H1 (cell line): ENCODE results near the gene TIMP4. TPM values are rescaled to one million over a fixed set of nuclear protein-coding genes. Genes with fewer than 3 reads are reported as not detected.

ENCODE experiments used
- CTCF ChIA-PET: fragments of 300-600 bp; sonication (Branson Sonifier 250); formaldehyde crosslinking; loops from one replicate; lab custom pipeline; 2021; ENCODE audit not compliant: partially characterized antibody; lab: Charles Lee
- POLR2A ChIA-PET: fragments of 300-600 bp; sonication (Branson Sonifier 250); formaldehyde crosslinking; loops from one replicate; lab custom pipeline; 2021; ENCODE audit warnings: inconsistent platforms; ENCODE audit not compliant: partially characterized antibody; lab: Charles Lee
- DNase-seq, 2 experiments: peaks; one replicate each; pipeline versions ENCODE4 v3.0.0 to v3.0.0-alpha.2; 2010 to 2022; ENCODE audit warnings: low spot score in 2 of 2, low read depth in 1 of 2, mixed read lengths in 1 of 2
- FAIRE-seq: peaks from 2 replicates; lab custom pipeline; 2011; peaks lifted over from hg19 to GRCh38; lab: Jason Lieb, UNC
- H2AFZ ChIP-seq: 2 replicates; pipeline ENCODE4 v1.8.1; 2012; ENCODE audit warnings: low read length, inconsistent platforms
- H2AK5ac ChIP-seq: 2 replicates; pipeline ENCODE4 v1.6.1; 2013; ENCODE audit warnings: low read depth, low read length
- H2BK120ac ChIP-seq: replicated peaks from 2 replicates; pipeline ENCODE3; 2013; ENCODE audit warnings: low read depth, low read length, inconsistent platforms
- H2BK12ac ChIP-seq: 2 replicates; pipeline ENCODE4 v1.6.1; 2013; ENCODE audit warnings: low read depth, low read length
- H2BK15ac ChIP-seq: 2 replicates; pipeline ENCODE4 v1.6.1; 2013; ENCODE audit warnings: low read length
- H2BK20ac ChIP-seq: 2 replicates; pipeline ENCODE4 v1.6.1; 2013; ENCODE audit warnings: low read length
- H2BK5ac ChIP-seq: 2 replicates; pipeline ENCODE4 v1.6.1; 2013; ENCODE audit warnings: low read depth, low read length
- H3K14ac ChIP-seq: 2 replicates; pipeline ENCODE4 v1.6.1; 2013; ENCODE audit warnings: inconsistent platforms; ENCODE audit not compliant: insufficient read length
- H3K18ac ChIP-seq: 2 replicates; pipeline ENCODE4 v1.6.1; 2013; ENCODE audit warnings: low read length; ENCODE audit errors: extremely low read depth
- H3K23ac ChIP-seq: 2 replicates; pipeline ENCODE4 v1.6.1; 2013; ENCODE audit warnings: inconsistent platforms; ENCODE audit not compliant: insufficient read length
- H3K23me2 ChIP-seq: 2 replicates; pipeline ENCODE4 v1.6.1; 2013; ENCODE audit warnings: low read depth, low read length
- H3K27ac ChIP-seq: 2 replicates; pipeline ENCODE4 v1.6.1; 2011; ENCODE audit warnings: low read depth, low read length, inconsistent platforms
- H3K27me3 ChIP-seq, 4 experiments: replicated peaks in 1 of 4; 1 replicate in 1 of 4; 2 replicates in 3 of 4; pipeline versions ENCODE4 v1.6.1 to v1.8.1; 2011 to 2013; ENCODE audit warnings: low read length in 3 of 4, mild to moderate bottlenecking in 3 of 4, inconsistent platforms in 2 of 4, mixed read lengths in 2 of 4, moderate library complexity in 1 of 4; ENCODE audit not compliant: control insufficient read depth in 3 of 4, insufficient read depth in 3 of 4; ENCODE audit errors: extremely low read depth in 1 of 4
- H3K36me3 ChIP-seq, 4 experiments: 2 replicates each; pipeline versions ENCODE4 v1.6.1 to v1.8.1; 2011 to 2013; ENCODE audit warnings: mild to moderate bottlenecking in 4 of 4, low read length in 3 of 4, moderate library complexity in 2 of 4, control low read depth in 1 of 4, inconsistent platforms in 1 of 4; ENCODE audit not compliant: insufficient read depth in 4 of 4, control insufficient read depth in 2 of 4
- H3K4ac ChIP-seq: replicated peaks from 2 replicates; pipeline ENCODE3; 2013; ENCODE audit warnings: low read length, low read depth, mixed read lengths, inconsistent platforms; ENCODE audit not compliant: insufficient read length
- H3K4me1 ChIP-seq, 4 experiments: replicated peaks in 1 of 4; 1 replicate in 1 of 4; 2 replicates in 3 of 4; pipeline versions ENCODE4 v1.6.1 to v1.8.1; 2011 to 2013; ENCODE audit warnings: low read length in 3 of 4, inconsistent platforms in 2 of 4, mixed read lengths in 1 of 4; ENCODE audit not compliant: insufficient read depth in 4 of 4, control insufficient read depth in 3 of 4
- H3K4me2 ChIP-seq, 2 experiments: 2 replicates each; pipeline versions ENCODE4 v1.6.1 to v1.8.1; 2011 to 2013; ENCODE audit warnings: low read depth in 2 of 2, low read length in 2 of 2, control low read depth in 1 of 2, inconsistent platforms in 1 of 2, mild to moderate bottlenecking in 1 of 2; ENCODE audit not compliant: insufficient read depth in 1 of 2
- H3K4me3 ChIP-seq, 4 experiments: fragments of 200-600, 300-600 bp in 1 of 4; sonication (generic), shearing (Covaris generic), sonication (Bioruptor Twin) in 1 of 4; 2 replicates each; pipeline versions ENCODE4 v1.5.1 to v1.8.1; 2011 to 2016; ENCODE audit warnings: low read length in 4 of 4, low read depth in 3 of 4, control low read depth in 2 of 4, inconsistent platforms in 2 of 4, mild to moderate bottlenecking in 2 of 4, mixed read lengths in 1 of 4, moderate library complexity in 1 of 4; ENCODE audit not compliant: insufficient read depth in 2 of 4; ENCODE audit errors: extremely low read depth in 1 of 4
- H3K56ac ChIP-seq: replicated peaks from 2 replicates; pipeline ENCODE3; 2013; ENCODE audit warnings: low read depth, mild to moderate bottlenecking, mixed read lengths, low read length, inconsistent platforms; ENCODE audit not compliant: insufficient read length
- H3K79me1 ChIP-seq: 2 replicates; pipeline ENCODE4 v1.6.1; 2013; ENCODE audit warnings: low read depth, low read length, control low read depth
- H3K79me2 ChIP-seq, 2 experiments: 2 replicates each; pipeline versions ENCODE4 v1.6.1 to v1.8.1; 2012 to 2013; ENCODE audit warnings: low read length in 2 of 2, mild to moderate bottlenecking in 2 of 2, inconsistent platforms in 1 of 2; ENCODE audit not compliant: insufficient read depth in 2 of 2, control insufficient read depth in 1 of 2
- H3K9ac ChIP-seq, 4 experiments: replicated peaks in 1 of 4; 1 replicate in 1 of 4; 2 replicates in 3 of 4; pipeline versions ENCODE4 v1.6.1 to v1.8.1; 2011 to 2013; ENCODE audit warnings: low read depth in 3 of 4, low read length in 3 of 4, control low read depth in 2 of 4, mild to moderate bottlenecking in 2 of 4, moderate library complexity in 2 of 4, inconsistent platforms in 1 of 4; ENCODE audit errors: extremely low read depth in 1 of 4
- H3K9me3 ChIP-seq, 2 experiments: 2 replicates each; pipeline versions ENCODE4 v1.6.1 to v1.8.1; 2012 to 2013; ENCODE audit warnings: mild to moderate bottlenecking in 2 of 2, moderate library complexity in 2 of 2, control low read depth in 1 of 2, inconsistent platforms in 1 of 2, low read depth in 1 of 2, low read length in 1 of 2, mixed read lengths in 1 of 2; ENCODE audit not compliant: insufficient read depth in 2 of 2
- H4K20me1 ChIP-seq, 2 experiments: replicated peaks in 1 of 2; 2 replicates each; pipeline versions ENCODE3 to v1.8.1; 2011 to 2013; ENCODE audit warnings: inconsistent platforms in 2 of 2, low read length in 2 of 2, mild to moderate bottlenecking in 1 of 2; ENCODE audit not compliant: insufficient read depth in 2 of 2, control insufficient read depth in 1 of 2
- H4K5ac ChIP-seq: 2 replicates; pipeline ENCODE4 v1.6.1; 2013; ENCODE audit warnings: low read length, low read depth, mixed read lengths, inconsistent platforms; ENCODE audit not compliant: insufficient read length
- H4K8ac ChIP-seq: 2 replicates; pipeline ENCODE4 v1.8.0; 2013; ENCODE audit warnings: mild to moderate bottlenecking, moderate library complexity, low read length, inconsistent platforms; ENCODE audit not compliant: insufficient read depth; ENCODE audit errors: extremely low read depth
- H4K91ac ChIP-seq: replicated peaks from 2 replicates; pipeline ENCODE3; 2013; ENCODE audit warnings: low read length, mixed read lengths, inconsistent platforms; ENCODE audit not compliant: insufficient read length
- CEBPB ChIP-seq: IDR thresholded peaks from 2 replicates; pipeline ENCODE4 v1.6.1; 2012; ENCODE audit warnings: low read depth, low read length
- EZH2 ChIP-seq: fragments of 200-600 bp; sonication (generic); IDR thresholded peaks from 2 replicates; pipeline ENCODE4 v1.7.1; 2012; ENCODE audit warnings: low read depth, mild to moderate bottlenecking, moderate library complexity, low read length, inconsistent platforms; ENCODE audit not compliant: severe bottlenecking
- FOSL1 ChIP-seq: IDR thresholded peaks from 2 replicates; pipeline ENCODE4 v1.6.1; 2011; ENCODE audit warnings: mild to moderate bottlenecking, low read depth, low read length, moderate library complexity; ENCODE audit not compliant: insufficient read depth
- SUZ12 ChIP-seq: fragments of 200-600 bp; sonication (generic); IDR thresholded peaks from 2 replicates; pipeline ENCODE4 v1.6.1; 2012; ENCODE audit warnings: mild to moderate bottlenecking, inconsistent platforms, low read length, moderate library complexity, mixed read lengths
- WGBS, 2 experiments: shearing (Covaris generic) in 1 of 2; methylation state at CpG; one replicate each; pipeline versions ENCODE4 v1.1.6 to v1.1.7; 2013 to 2015; ENCODE audit warnings: low lambda C conversion rate in 2 of 2, mixed read lengths in 2 of 2, inconsistent platforms in 1 of 2, low coverage in 1 of 2, missing lambda C conversion rate in 1 of 2; ENCODE audit not compliant: insufficient replicate concordance in 2 of 2, insufficient coverage in 1 of 2, insufficient read length in 1 of 2; ENCODE audit errors: extremely low coverage in 1 of 2, missing lambda C conversion rate in 1 of 2; 5-methylcytosine and 5-hydroxymethylcytosine counted together
- polyA plus RNA-seq, 7 experiments: library from polyadenylated mRNA; depleted of rRNA in 3 of 7; stranded (reverse) in 5 of 7; unstranded in 2 of 7; fragments of >200 nt in 5 of 7; fragments of 200-250 nt in 2 of 7; gene quantifications; 1 replicate in 5 of 7; 2 replicates in 1 of 7; 4 replicates in 1 of 7; pipeline versions ENCODE4 v1.2.1 to v1.2.3, GENCODE V29; 2011 to 2013; ENCODE audit warnings: missing spikeins in 2 of 7, mixed read lengths in 2 of 7
- total RNA-seq: library from RNA; stranded (reverse); fragmentation: NEBNext Ultra II Directional; extraction: Animal tissue kit (Norgen Biotek cat#: 25700); gene quantifications from 2 replicates; pipeline ENCODE4 v1.2.1, GENCODE V29; 2021

TIMP4 gene
- total and polyA plus RNA-seq, 2 of the 8 experiments (the other 6 are each of a cell fraction or from before 2014, with no cell fraction given): 5.1 to 8.7 TPM

DNA sequence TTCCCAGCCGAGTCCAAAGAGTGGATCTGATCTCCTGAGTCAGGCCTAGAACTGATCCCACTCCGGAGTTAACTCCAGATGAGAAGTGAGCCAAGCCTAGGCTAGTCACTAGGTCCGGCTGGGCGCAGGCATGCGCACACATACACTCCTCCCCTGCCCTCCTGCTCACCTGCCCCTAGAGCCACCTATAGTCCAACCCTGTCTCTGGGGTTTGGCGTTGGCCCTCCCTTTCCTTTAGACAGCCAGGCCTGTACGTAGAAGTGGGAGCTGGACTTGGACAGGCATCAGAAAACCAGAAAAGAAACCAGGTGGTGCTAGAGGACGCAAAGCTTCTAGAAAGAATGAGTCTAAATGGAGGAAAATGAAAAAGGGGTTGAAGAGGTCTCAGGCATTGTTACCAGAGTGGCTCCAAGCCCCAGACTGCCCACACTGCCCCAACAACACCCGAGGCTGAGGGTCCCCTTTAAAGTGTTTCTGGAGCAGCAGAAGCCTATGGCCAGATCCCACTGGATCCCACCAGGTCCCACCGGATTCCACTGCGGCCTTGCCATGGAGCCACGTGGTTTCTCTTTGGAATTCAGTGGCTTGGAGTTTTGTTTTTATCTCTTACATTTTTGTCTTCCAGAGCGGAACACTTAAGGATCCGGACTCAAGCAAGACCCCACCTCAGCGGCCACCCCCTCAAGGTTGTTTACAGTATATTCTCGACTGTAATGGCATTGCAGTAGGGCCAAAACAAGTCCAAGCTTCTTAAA lies 24.2 kb upstream of the TIMP4 start:
- Histone ChIP-seq H3K4me3 (no peak overlapping the region), H2BK20ac (no peak overlapping the region), H2BK12ac (no peak overlapping the region), H2AFZ (no peak overlapping the region), H3K4me1 (no peaks in the 10 kb centered on the region), H2BK15ac (no peak overlapping the region), H3K4ac (no peak overlapping the region), H3K23me2 (no peaks in the 10 kb centered on the region; the same call in 1 of the 2 replicates), H4K20me1 (no peaks in the 10 kb centered on the region), H3K79me2 (no peaks in the 10 kb centered on the region), H3K14ac (no peak overlapping the region), H3K23ac (no peak overlapping the region), H3K79me1 (no peaks in the 10 kb centered on the region), H3K9ac (no peak overlapping the region), H2BK5ac (no peak overlapping the region), H4K8ac (peak overlapping the region; percentile 11; the same call in 1 of the 2 replicates), H4K91ac (no peak overlapping the region), H3K27ac (no peak overlapping the region), H3K4me2 (no peak overlapping the region), H3K56ac (no peak overlapping the region), H3K9me3 (no peaks in the 10 kb centered on the region), H2AK5ac (no peak overlapping the region), H3K36me3 (no peaks in the 10 kb centered on the region; a peak in 1 of 8 replicates), H3K27me3 (no peaks in the 10 kb centered on the region), H2BK120ac (no peak overlapping the region), H3K18ac (no peak overlapping the region), H4K5ac (no peak overlapping the region)
- ChIA-PET CTCF (interaction anchor here (0.8 to 16.8 kb wide), 4 partner anchors 15 to 244 kb away, joined by 3 to 651 read pairs (median 4); partner anchors contain the start of gene TIMP4), POLR2A (no interaction called here)
- TF ChIP-seq EZH2: no peak
- TF ChIP-seq SUZ12: no peak
- TF ChIP-seq CEBPB: no peak
- no peak for TF ChIP-seq FOSL1
- no peak for FAIRE-seq
- 92% methylated on average over 16 of the region's 16 CpGs; no CpG with 5 or more reads in 1 of the 2 experiments for WGBS, 2 experiments
- DNase-seq: no peak
